DND-41 (cell line): ENCODE measurements around the gene GOLGA7B.

ENCODE experiments used
- EZH2 ChIP-seq: IDR thresholded peaks from 3 replicates; pipeline ENCODE4 v1.6.1; 2012; ENCODE audit warnings: borderline replicate concordance, low read depth, mild to moderate bottlenecking, moderate library complexity, low read length, inconsistent platforms; ENCODE audit not compliant: severe bottlenecking
- TF ChIP-seq, protein P1 (sequence below): IDR thresholded peaks from 2 replicates; pipeline ENCODE4 v1.5.1; 2012; ENCODE audit warnings: borderline replicate concordance, low read length, moderate library complexity, mild to moderate bottlenecking; ENCODE audit not compliant: poor library complexity, severe bottlenecking; ENCODE audit errors: extremely low read depth

DNA sequence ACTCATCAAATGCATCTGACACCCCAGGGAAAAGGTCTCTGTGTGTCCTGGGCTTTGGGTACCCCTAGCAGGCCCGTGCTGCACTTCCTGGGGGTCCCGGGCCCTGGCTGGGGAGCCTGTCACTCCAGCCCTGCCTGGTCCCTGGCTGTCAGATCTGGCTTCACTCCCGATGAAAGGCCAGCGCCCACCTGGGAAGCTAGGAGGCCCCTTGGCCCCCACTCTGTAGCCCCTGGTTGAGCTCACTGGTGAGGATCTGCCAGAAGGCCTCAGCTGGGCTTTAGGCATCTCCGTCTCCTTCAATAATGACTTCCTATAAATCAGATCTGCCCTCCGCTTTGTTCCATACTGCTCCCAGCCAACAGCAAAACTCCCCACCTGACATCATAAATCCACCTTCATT is 64.0 kb downstream of the GOLGA7B start:
- TF ChIP-seq, protein P1, sequence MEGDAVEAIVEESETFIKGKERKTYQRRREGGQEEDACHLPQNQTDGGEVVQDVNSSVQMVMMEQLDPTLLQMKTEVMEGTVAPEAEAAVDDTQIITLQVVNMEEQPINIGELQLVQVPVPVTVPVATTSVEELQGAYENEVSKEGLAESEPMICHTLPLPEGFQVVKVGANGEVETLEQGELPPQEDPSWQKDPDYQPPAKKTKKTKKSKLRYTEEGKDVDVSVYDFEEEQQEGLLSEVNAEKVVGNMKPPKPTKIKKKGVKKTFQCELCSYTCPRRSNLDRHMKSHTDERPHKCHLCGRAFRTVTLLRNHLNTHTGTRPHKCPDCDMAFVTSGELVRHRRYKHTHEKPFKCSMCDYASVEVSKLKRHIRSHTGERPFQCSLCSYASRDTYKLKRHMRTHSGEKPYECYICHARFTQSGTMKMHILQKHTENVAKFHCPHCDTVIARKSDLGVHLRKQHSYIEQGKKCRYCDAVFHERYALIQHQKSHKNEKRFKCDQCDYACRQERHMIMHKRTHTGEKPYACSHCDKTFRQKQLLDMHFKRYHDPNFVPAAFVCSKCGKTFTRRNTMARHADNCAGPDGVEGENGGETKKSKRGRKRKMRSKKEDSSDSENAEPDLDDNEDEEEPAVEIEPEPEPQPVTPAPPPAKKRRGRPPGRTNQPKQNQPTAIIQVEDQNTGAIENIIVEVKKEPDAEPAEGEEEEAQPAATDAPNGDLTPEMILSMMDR = no peak
- no peak for TF ChIP-seq EZH2
